NCI-H69 (cell line): ENCODE results near the gene ZNF341.
"Not testable (repeated sequence)": the region's sequence is repeated elsewhere in the genome, so short reads cannot be mapped to it uniquely, and the experiment has no call there.

Experiments
- DNase-seq: peaks from one replicate; lab custom pipeline; 2025; lab: John Stamatoyannopoulos, UW

Gene ZNF341

DNA sequence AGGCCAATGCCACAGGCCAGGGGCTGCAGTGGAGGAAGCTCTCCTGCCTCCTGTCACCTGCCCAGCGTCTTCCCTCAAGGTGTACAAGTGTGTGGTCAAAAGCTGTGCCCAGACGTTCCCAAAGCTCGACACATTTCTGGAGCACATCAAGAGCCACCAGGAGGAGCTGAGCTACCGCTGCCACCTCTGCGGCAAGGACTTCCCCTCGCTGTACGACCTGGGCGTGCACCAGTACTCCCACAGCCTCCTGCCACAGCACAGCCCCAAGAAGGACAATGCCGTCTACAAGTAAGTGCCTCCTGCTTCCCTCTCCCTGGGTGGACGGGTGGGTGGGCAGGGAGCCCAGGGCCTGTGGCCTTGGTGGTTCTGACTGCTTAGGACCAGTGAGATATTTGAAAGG lies 38.2 kb downstream of the ZNF341 start:
- no peak for DNase-seq

DNA sequence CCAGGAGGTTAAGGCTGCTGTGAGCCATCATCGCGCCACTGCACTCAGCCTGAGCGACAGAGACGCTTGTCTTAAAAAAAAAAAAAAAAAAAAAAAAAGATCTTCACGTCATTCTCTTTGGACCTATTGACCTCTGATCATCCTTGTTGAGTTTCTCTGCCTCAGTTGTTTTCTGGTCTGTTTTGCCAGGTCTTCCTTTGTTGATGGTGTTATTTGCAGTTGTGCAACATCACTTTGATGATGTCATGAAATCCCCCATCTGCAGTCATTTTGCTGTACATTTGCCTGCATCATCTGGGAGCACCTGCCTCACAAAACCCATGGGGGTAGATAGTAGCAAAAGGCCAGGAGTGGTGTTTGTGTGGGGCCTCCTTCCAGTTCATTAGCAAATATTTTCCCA lies 40.1 kb downstream of the ZNF341 start:
- no peak for DNase-seq

DNA sequence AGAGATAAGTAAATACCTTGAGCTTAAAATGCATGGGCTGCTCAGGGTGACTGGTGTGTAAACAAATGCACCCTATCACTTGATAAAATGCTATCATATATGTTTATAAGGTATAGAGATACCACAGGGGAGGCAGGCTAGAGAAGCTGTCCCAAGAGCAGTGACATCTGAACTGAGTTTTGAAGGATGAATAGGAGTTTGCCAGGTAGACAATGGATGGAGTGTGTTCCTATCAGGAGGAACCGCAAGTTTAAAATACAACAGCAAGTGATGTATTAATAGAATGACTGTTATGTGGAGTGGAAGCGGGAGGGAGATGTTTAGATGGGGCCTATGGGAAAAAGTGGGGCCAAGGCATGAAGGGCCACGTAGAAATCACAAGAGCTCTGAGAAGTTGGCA lies 40.6 kb downstream of the ZNF341 start:
- no peak for DNase-seq

DNA sequence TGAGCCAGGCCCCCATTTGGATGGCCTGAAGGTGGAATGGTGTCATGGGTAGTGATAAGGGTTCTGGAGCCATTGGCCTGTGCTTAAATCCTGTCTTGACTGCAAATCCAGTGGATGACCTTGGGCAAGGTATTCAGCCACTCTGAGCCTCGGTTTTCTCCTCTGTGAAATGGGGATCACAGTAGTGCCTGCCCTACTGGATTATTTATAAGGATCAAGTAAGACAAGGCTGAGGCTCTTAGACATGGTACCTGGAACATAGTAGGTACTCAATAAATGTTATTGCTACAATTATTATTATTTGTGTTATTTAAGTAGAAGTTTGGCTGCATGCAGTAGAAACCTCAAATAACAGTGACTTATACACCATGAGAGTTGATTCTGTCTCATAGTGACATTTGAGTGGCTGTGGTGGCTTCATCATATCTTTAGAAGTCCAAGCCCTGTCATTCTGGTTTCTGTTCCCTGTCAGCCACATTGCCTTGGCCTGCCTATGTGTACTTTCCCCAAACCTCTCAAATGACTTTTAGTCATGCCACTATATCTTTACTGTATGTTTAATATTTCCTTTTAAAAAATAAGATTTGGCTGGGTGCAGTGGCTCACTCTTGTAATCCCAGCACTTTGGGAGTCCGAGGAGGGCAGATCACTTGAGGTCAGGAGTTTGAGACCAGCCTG lies 41.8 kb downstream of the ZNF341 start:
- no peak for DNase-seq

GRCh38 chr20:33777816-33778215 lies 46.0 kb downstream of the ZNF341 start:
- DNase-seq, result no peak

DNA sequence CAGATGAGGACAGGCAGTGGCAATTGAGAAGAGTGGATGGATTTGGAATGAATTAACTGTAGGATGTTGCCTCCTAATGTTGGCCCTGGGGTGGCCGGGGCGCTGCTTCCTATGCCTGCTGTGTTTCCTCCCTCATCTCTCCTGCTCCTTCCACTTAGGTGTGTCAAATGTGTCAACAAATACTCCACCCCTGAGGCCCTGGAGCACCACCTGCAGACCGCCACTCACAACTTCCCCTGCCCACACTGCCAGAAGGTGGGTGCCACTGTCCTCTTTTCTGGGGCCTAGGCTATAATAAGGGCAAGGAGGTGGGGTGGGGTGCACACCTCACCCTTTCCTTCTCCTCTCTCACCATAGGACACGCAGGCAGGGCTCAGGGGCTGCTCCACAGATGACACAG lies 49.3 kb downstream of the ZNF341 start:
- peak; percentile 12 for DNase-seq

GRCh38 chr20:33781945-33782344 lies 50.1 kb downstream of the ZNF341 start:
- no peak for DNase-seq

DNA sequence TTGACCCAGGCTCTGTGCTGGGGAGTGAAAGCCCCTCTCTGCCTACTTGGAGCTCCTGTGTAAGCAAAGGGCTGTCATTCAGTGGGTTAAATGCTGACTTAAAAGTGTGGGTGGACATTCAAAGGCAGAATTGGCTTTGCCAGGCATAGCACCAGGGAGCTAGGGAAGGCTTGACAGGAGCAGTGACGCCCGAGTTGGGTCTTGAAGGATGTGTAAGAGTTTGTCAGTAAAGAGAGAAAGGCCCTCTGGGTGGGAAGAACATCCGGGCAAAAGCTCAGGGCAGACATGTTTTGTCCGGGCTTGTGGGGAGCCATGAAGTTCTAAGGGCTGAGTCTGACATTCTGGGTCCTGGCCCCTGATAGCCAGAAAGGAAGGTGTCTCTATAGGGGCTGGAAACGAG lies 51.5 kb downstream of the ZNF341 start:
- no peak for DNase-seq

DNA sequence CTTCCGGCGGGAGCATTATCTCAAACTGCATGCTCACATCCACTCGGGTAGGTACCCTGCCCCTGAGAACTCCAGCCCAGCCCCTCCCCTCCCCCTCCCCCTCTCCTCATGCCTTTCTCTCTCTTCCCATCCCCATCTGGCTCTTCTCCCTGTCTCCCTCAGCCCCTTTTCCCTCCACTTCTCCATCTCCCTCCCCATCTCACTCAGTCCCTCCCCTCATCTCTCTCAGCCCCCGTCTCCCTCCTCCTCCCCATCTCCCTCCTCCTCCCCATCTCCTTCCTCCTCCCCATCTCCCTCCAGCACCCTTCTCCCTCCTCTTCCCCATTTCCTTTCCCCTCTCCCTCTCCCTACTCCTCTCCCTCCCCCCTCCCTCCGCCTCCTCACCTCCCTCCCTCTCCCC lies 52.0 kb downstream of the ZNF341 start:
- peak; percentile 24 for DNase-seq

- no peak for DNase-seq
These were observed 52.4 kb downstream of the ZNF341 start for GRCh38 chr20:33784225-33784624.

DNA sequence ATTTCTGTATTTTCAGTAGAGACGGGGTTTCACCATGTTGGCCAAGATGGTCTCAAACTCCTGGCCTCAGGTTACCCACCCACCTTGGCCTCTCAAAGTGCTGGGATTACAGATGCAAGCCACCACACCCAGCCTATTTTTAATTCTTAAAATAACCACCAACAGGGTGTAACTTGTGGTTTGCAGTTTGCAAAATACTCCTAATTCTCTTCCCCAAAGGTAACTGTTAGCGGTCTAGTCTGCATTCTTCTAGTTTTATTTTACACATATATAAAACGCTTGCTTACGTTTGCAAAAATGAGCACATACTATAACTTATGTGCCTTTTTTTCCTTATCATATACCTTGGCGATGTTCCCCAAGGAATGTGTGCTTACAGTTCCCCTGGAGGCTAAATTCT lies 53.7 kb downstream of the ZNF341 start:
- no peak for DNase-seq

- DNase-seq, result no peak
These were observed 55.6 kb downstream of the ZNF341 start for GRCh38 chr20:33787253-33787891.

DNA sequence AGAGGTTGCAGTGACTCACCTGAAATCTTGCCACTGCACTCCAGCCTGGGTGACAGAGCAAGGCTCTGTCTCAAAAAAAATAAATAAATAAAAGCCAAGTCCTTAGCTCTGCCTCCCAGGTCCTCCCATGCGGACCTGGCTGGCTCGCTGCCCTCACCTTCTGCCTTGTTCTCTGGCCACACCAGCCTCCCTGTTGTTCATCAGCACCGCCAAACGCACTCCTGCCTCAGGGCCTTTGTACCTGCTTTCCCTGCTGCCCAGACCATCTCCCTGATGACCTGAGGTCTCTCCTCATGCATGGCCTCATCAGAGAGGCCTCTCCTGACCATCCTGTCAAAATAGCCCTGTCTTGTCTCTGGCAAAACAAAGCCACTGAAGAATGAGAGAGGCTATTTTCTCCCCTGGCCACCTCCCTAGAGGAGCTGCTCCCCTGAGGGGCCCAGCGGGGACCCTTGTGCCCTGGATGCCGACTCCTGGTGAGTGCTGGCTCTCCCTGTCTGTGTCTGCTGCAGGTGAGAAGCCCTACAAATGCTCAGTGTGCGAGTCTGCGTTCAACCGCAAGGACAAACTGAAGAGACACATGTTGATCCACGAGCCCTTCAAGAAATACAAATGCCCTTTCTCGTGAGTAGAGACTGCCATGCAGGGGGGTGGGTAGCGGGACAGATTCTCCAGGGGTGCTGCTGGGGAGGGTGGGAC lies 56.7 kb downstream of the ZNF341 start:
- no peak for DNase-seq

GRCh38 chr20:33789109-33789857 lies 57.5 kb downstream of the ZNF341 start:
- DNase-seq, result peak; percentile 67

DNA sequence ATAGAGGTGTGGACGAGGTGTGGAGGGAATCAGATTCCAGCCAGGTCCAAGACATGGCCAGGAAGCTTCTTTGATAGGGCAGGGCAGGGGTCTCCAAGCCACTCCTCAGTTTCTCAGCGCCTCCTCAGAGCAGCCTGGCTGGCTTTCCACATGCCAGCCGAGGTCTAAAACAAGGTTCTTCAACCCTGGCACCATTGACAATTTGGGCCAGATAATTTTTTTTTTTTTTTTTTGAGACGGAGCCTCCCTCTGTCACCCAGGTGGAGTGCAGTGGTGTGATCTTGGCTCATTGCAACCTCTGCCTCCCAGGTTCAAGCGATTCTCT lies 58.0 kb downstream of the ZNF341 start:
- no peak for DNase-seq

DNA sequence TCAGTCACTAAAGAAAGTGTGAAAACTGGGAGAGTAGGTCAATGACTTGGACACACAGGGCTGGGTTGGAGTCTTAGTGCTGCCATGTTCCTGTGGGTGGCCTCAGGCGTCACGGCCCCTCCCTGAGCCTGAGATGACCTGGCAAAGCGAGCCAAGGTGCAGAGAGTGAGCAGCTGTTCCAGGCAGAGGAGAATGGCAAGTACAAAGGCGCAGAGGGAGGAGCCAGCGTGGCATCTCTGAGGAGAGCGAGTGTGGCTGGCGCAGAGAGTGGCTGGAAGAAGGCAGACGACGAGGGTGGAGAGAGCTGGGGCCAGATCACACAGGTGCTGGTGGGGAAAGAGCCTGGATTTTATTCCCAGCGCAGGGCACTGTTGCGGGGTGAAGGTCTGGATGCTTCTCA lies 58.8 kb downstream of the ZNF341 start:
- peak; percentile 68 for DNase-seq

DNA sequence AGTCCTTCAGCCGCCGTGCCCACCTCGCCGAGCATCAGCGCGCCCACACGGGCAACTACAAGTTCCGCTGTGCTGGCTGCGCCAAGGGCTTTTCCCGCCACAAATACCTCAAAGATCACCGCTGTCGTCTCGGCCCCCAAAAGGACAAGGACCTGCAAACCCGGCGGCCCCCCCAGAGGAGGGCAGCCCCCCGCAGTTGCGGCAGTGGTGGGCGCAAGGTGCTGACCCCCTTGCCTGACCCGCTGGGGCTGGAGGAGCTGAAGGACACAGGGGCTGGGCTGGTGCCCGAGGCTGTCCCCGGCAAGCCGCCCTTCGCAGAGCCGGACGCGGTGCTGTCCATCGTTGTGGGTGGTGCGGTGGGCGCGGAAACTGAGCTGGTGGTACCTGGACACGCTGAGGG lies 59.2 kb downstream of the ZNF341 start:
- DNase-seq, result no peak

GRCh38 chr20:33791540-33791939 lies 59.7 kb downstream of the ZNF341 start:
- DNase-seq, result no peak

- DNase-seq, result peak; percentile 39
These were observed 60.3 kb downstream of the ZNF341 start for GRCh38 chr20:33791959-33792597.

DNA sequence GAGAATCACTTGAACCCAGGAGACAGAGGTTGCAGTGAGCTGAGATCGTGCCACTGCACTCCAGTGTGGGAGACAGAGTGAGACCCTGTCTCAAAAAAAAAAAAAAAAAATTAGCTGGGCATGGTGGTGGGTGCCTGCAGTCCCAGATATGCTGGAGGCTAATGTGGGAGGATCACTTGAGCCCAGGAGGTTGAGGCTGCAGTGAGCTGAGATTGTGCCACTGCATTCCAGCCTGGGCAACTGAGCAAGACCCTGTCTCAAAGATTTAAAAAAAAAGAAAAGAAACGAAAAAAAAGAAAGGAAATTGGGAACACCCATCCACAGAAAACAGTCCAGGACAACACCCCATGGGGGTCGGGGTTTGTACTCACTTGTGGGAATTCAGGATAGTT lies 60.8 kb downstream of the ZNF341 start:
- DNase-seq, result not testable (repeated sequence)

DNA sequence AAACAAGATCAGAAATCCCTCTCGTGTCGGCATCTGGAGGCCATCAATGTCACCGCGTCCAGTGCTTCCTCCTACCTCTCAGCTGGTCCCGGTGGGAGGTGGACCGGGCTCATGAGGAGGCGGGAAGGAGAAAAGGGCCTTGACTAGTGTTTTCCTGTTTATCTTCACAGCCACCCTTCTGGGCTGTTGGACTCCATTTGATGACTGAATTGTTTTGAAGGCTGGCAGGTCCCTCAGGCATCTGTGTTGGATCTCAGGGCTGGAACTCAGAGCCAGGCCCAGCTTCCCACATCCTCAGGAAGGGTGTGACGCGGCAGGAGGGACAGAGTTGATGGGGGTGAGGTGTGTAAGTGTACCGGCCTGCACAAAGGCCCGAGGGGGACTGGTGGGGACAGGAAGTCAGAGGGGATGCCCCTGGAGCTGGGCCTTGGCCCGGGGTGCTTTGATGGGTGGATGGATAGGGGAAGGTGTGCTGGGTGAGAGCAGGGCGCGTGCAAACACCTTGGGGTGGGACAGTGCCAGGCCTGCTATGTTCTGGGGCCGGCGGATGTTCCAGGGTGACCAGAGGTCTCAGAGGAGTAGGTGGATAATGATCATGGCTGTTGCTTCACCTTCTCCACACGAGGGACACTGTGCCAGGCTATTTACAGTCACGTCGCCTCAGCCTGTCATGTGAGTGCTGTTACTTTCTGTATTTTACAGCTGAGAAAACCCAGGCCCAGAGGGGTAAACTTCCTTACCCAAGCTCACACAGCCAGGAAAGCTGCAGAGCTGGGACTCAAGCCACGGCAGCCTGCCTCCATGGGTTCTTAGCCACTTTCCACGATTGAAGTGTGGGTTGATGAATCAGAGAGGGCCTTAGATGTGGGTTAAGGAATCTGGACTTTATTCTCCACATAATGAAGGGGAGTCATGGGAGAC lies 61.5 kb downstream of the ZNF341 start:
- DNase-seq, result no peak
